ENCODE data around the gene TMEM108. TPM values are rescaled to one million over a fixed set of nuclear protein-coding genes. Genes with fewer than 3 reads are reported as not detected.

TMEM108 gene
- total RNA-seq = under 0.01 TPM in 1 of 2 replicates, not detected in the other

GRCh38 chr3:133038089-133038730, at the start of gene TMEM108:
TMEM108 (plus strand) TSS chr3:133038391.

GRCh38 chr3:133400006-133400515, 361.9 kb downstream of the TMEM108 start, which contains the start of gene BFSP2:
BFSP2 (plus strand) TSS chr3:133400056; CDS start chr3:133400084, 28 bp downstream.

